MM.1S (cell line): ENCODE results near the gene FGF11.

Experiments
- EZH2 ChIP-seq: fragments of 300-600 bp; sonication (generic); optimal IDR thresholded peaks from 2 replicates; pipeline ENCODE3; 2017; ENCODE audit warnings: low read depth, mild to moderate bottlenecking, antibody characterized with exemption, low read length, mixed read lengths
- TF ChIP-seq, protein P1 (sequence below): fragments of 300-600 bp; sonication (generic); IDR thresholded peaks from 2 replicates; pipeline ENCODE4 v1.5.1; 2016; ENCODE audit warnings: antibody characterized with exemption, low read length, mixed read lengths

DNA sequence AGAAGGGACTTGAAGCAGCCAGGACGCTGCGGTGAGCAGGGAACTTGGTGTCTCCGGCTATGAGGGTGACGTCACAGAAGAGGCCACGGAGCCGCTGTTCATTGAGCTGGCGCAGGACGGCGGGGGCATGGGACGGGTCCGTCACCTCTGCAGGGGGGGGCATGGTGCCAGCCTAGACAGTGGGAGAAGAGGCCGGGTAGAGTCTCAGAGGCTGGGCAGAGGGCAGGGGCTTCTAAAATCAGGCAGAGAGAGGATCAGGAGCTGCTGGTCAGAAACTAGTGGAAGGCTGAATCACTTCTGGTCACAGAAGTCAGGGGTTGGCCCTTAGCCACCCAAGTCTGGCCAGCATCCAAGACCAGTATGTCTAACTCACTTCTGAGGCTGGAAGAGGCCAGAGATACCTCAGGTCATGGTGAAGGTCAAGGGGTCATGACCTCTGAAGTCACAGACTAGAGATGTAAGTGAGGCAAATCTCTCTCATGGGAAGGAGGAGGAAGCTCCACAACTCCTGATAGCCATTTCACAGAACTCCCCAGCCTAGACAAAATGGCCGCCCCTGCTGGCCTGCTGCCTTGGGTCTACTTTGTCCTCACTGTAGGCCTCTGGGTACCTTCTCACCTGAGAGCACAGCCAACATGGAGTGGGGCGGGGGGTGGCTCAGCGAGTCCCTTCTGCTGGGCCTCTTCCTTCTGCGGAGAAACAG is 27.5 kb downstream of the FGF11 start:
- TF ChIP-seq, protein P1, sequence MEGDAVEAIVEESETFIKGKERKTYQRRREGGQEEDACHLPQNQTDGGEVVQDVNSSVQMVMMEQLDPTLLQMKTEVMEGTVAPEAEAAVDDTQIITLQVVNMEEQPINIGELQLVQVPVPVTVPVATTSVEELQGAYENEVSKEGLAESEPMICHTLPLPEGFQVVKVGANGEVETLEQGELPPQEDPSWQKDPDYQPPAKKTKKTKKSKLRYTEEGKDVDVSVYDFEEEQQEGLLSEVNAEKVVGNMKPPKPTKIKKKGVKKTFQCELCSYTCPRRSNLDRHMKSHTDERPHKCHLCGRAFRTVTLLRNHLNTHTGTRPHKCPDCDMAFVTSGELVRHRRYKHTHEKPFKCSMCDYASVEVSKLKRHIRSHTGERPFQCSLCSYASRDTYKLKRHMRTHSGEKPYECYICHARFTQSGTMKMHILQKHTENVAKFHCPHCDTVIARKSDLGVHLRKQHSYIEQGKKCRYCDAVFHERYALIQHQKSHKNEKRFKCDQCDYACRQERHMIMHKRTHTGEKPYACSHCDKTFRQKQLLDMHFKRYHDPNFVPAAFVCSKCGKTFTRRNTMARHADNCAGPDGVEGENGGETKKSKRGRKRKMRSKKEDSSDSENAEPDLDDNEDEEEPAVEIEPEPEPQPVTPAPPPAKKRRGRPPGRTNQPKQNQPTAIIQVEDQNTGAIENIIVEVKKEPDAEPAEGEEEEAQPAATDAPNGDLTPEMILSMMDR = no peak
- no peak for TF ChIP-seq EZH2
